Tongue (tissue), 3 donors: ENCODE data around the gene RAB10. TPM values are rescaled to one million over a fixed set of nuclear protein-coding genes. Genes with fewer than 3 reads are reported as not detected.

Source experiments
- DNase-seq: peaks from one replicate; pipeline ENCODE4 v3.0.0-alpha.2; 2015
- small RNA-seq: library from RNA; depleted of rRNA; stranded (forward); fragments of <200 nt; gene quantifications from one replicate; pipeline ENCODE3, GENCODE V24; 2014; ENCODE audit warnings: low replicate concordance
- total RNA-seq: library from RNA; depleted of rRNA; stranded (reverse); fragments of >200 nt; gene quantifications from one replicate; pipeline ENCODE4 v1.2.3, GENCODE V29; 2014

Gene RAB10
- total RNA-seq, 1 donor from 2014 or later: 96.6 TPM

DNA sequence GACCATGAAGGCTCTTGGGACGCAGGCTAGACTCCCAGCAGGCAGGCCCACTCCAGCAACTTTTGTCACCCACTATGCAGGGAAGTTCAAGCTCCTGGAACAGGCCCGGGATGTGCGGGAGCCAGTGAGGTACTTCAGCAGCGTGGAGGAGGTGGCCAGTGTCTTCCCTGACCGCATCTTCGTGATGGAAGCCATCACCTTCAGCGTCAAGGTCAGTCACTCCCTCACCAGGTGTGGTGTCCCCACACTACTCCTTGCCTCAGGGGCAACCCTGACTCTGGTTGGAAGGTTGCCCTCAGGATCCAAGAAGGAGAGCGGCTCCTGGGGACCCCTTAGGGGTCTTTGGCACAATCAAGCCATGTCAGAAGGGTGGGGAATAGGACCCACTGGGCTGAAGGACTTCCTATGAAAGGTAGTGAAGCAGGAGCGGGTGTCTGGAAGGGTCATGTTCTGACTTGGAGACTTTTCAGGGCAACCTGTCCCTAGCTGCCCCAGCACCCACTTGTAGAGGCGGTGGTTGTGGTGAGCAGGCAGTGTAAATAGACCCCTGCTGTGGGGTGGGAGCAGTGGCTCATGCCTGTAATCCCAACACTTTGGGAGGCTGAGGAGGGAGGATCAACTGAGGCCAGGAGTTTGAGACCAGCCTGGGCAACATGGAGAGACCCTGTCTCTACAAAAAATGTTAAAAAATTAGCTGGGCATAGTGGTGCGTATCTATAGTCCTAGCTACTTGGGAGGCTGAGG is 149.2 kb downstream of the RAB10 start:
- no peak for DNase-seq

- DNase-seq: no peak
Observed at GRCh38 chr2:26184121-26184520, 150.2 kb downstream of the RAB10 start.

DNA sequence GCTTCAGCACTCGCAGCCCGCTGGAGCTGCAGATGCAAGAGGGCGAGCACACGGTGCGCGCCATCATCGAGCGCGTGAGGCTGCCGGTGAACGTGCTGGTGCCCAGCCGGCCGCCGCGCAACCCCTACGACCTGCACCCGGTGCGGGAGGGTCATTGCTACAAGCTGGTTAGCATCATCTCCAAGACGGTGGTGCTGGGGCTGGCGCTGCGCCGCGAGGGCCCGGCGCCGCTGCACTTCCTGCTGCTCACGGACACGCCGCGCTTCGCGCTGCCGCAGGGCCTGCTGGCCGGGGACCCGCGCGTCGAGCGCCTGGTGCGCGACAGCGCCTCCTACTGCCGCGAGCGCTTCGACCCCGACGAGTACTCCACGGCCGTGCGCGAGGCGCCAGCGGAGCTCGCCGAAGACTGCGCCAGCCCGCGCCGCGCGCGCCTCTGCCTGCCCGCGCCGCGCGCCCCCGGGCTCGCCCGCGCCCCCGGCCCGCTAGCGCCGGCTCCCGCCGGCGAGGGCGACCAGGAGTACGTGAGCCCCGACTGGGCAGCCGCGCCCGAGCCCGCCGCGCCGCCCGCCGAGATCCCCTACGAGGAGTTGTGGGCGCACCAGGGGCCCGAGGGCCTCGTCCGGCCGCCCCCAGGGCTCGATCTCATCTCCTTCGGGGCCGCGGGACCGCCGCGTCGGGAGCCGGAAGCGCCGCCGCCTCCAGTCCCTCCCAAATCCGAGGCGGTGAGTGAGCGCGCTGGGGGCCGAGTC is 150.8 kb downstream of the RAB10 start:
- DNase-seq: peak; percentile 93

DNA sequence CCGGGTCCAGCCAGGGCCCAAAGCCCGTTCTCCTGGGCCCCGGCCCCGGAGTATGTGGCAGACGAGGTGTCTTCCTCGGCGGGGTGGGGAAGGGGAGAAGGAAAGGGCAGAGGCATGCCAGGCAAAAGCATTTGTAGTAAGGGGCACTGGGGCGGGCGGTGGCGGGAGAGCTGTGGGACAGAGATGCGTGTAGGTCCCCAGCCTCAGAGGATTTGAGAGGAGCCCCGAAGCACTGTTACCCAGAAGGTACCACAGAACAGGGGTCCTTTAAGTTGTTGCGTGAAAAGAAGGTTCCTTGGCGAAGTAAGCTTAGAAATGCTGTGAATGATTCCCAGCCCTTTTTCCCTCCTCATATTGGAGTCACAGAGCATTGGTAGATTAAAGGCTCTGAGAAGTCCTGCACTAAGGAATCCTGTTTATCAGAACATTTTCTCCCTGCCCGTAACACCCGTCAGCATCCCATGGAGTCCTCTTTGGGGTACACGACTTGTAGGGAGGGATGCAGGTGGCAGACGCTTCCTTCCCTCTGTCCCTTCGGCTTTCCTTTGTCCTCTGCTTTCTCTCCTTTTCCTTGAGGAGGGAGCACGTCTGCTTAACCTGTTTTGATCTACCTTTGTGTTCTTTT is 151.5 kb downstream of the RAB10 start:
- no peak for DNase-seq

GRCh38 chr2:26185954-26186770 is 152.3 kb downstream of the RAB10 start:
- DNase-seq: no peak

Small RNA genes lying within 50 kb of the gene (small RNA-seq; reads per million reads assigned to genes)
- gene RNU6-942P (not detected), gene UQCRHP2 (not detected)

Other genes with a start within 250 kb of the RAB10 start
- 12.2 TPM for gene ASXL2, start 155.6 kb upstream of the RAB10 start, total RNA-seq
- 3.8 TPM for gene KIF3C, start 51.6 kb upstream of the RAB10 start, total RNA-seq
- gene GAREM2, start 139.0 kb downstream of the RAB10 start, total RNA-seq: 1.8 TPM
- gene HADHA, start 210.5 kb downstream of the RAB10 start, total RNA-seq: 191 TPM
- 196 TPM for gene HADHB, start 210.9 kb downstream of the RAB10 start, total RNA-seq